ENCODE measurements around the gene HHIPL2.
"Not testable (repeated sequence)": the region's sequence is repeated elsewhere in the genome, so short reads cannot be mapped to it uniquely, and the experiment has no call there.

The HHIPL2 gene

DNA sequence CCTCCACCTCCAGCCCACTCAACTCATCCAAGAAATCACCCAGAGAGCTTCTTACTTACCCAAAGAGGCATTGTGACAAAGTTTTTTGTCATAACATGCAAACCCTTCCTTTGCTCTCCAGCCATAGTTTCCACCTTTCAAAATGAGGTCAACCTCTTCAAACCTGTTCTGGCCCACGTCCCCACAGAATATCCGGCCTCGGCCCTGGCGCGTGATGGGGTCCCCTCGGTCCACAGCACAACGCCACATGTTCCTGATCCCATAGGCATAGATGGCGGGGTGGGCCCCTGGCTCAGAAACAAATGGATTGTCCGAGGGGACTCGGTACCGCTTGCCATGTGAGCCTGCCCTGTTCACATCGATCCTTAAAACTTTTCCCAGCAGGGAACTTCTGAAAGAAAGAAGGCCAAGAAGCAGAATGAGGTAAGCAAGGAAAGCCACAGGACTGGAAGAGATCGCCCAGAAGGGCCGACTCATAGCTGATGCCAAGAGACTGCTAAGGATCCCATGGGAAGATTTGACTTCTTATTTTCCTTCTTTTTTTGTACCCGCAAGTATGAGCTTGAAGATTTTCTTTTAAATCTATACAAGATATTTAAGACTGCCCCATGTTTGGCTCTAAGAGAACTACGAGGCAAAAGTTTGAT, 7.8 kb downstream of the HHIPL2 start:
- no peak for DNase-seq

DNA sequence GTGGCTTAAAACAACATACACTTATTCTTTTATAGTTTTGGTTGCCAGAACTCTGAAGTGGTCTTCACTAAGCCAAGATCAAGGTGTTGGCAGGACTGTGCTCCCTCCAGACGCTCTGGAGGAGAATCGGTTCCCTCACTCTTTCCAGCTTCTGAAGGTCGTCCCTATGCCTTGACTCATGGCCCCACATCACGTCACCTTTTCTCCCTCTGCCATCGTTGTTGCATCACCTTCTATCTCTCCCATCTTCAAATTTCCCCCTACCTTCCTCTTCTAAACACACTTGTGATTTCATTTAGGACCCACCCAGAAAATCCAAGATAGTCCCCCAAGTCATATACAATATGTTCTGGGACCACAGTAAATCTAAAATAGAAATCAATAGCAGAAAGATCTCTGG, 12.4 kb downstream of the HHIPL2 start:
- DNase-seq, result no peak

DNA sequence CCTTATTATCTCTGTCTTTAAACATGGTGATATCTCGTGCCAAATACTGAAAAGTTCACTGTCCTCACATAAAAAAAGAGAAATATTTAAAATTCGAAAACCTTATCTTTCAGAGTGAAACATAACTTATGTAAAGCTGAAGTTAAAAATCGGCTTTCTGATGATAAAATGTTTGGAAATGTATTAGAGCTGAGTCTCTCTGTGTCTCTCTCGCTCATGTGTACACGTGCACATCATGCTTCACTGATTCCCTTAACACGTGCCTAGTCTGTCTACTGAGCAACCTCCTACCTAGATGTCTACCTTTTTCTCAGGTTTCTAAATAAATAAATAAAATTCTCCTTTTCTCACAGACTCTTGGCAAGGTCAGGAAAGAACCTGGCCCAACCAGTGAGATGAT, 17.1 kb downstream of the HHIPL2 start:
- no peak for DNase-seq

DNA sequence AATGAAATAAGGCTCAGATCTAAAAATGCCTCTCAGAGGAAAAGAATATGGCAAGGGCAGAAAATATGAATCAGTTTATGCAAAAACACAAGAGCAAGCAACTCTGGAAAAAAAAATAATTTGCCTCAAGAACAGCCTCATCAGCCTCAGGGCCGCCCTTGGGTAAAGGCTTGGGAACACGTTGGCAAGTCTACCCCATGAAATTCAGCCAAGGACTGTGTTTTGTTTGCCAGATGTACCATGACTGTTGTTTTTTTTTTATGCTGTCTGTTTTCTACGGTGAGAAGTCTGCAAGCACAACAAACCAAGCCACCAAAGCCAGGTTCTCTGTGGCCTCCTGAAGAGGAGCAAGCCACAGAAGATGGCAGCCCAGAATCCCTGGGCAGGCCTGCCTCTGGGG, 18.0 kb downstream of the HHIPL2 start:
- DNase-seq, result no peak

DNA sequence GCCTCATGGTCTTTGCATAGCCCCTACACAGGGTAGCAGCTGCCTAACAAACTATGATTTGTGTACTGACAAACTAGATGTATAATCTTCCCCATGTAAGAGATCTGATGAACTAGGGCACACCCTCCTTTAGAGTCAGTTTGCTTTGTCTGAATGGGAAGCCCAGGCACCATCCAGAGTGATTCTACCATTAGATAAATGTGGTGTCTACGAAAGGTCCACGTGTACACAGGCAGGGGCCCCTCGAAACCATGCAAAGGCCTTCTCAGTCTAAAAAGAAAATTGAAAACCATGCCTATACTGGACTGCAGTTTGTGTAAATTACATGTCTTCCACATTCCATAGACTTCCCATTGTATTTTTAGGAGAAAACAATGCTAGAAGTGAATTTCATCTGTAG, 18.7 kb downstream of the HHIPL2 start:
- DNase-seq, result no peak

DNA sequence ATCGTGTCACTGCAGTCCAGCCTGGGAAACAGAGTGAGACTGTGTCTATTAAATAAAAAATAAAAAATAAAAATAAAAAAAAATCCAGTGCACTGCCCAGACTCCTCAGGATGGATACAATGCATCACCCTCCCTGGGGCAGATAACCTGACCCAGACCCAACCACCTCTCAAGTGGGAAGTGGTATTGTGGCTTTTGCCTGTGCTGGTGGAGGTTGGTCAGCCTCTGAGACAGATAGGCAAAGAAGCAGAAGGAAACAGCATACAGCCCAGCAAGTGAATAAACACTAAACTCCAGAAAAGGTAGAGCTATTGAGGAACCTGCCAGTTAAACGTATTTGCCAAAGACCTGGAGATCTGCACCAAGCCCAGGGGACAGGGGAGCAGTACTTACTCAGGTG, 22.0 kb downstream of the HHIPL2 start:
- DNase-seq, result no peak

DNA sequence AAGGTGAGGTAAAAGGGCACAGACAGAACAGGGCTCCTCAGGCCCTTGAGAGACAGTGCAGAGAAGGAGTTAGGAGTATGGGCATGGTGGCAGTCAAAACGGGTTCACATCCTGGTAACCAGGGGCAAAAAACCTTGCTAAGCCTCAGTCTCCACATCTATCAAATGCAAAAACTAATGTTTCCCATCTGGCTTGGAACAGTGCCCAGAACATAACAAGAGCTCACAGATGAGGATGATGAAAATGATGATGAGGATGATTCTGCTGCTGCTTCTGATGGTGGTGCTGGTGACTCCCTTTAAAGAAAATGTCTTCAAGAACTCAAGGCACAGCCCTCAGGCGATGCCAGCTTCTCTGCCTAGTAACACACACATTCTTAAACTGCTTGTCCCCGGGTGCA, 24.1 kb downstream of the HHIPL2 start:
- DNase-seq, result no peak

DNA sequence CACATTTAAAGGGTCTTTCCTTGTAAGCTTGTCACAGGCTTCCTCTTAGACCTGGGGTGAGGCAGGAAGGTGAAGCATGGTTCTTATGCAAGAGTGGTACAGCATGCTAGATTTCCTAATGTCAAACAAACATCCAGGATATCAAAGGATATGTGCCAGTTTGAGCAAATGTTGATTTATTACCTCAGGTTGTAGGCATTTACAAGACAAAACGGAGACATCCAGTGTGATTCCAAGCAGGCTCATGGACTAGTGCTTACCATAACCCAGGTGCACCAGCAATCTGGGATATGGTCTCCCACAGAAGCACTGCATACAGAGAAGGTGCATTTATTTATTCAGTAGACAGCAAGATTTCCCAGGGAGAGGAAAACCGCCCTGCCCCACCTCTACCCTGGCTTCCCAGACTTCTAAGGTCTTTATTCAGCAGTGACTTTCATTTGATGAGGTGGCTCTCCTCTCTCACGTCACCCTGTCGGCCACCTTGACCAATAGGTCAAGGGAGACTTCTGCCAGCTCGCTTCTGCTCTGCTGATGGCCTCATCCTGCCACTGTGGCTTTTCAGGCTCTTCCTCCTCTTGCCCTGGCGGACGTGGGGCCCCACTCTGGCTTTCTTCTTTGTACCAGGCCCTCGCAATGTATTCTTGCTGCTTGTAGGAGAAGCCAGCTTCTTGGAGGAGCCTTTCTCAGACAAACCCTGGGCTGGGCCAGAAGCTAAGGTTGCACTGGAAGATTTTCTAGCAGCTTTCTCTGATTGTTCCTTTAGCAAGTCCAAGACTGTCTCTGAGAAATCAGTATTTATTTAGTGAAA, 25.6 kb downstream of the HHIPL2 start:
- no peak for DNase-seq

DNA sequence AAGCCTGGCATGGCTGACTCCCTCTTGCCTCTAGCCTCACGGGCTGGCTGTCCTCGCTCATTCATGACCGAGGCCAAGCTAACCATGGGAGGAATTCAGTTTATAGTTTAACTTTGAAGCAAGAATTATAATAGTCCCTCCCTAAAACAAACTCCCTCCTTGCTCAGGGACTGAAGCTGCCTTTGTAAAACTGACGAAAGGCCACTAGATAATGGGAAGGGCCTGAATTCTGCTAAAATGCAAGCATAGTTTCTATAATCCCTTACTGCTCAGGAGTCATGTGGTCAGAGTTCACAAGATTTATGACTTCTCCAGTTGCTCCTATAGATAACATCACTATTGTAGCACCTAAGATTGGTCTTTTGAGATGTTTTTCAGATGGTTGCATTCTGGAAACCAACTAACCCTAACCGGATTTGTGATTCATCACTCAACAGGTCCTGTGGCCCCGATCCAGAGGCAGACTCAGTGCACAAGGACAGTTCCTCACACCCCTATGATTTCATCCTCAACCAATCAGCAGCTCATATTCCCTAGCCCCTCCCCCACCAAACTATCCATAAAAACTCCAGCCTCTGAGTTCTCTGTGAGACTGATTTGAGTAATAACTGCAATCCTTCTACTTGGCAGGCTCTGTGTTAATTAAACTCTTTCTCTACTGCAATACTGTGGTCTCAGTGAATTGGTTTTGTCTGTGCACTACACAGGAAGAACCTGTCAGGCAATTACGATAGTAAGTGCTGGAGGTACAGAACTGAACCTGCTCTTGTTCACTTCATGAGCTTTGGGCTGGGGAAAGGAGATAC, 26.4 kb downstream of the HHIPL2 start:
- DNase-seq, result no peak

DNA sequence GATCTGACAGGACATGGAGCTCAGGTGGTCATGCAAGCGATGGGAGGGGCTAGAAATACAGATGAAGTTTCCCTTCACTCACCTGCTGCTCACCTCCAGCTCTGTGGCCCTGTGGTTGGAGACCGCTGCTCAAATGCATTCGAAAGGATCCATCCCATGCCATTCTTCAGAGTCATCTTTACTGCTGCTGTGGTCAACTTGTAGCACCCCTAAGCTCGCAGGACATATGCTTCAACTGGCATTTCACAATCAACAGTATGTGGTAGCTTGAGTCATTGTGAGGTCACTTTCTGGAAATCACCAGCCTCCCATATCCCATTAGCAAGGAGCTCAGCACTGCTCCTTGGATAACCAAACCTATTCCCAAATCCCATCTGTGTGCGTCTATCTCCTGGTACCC, 58.4 kb downstream of the HHIPL2 start:
- DNase-seq, result not testable (repeated sequence)

DNA sequence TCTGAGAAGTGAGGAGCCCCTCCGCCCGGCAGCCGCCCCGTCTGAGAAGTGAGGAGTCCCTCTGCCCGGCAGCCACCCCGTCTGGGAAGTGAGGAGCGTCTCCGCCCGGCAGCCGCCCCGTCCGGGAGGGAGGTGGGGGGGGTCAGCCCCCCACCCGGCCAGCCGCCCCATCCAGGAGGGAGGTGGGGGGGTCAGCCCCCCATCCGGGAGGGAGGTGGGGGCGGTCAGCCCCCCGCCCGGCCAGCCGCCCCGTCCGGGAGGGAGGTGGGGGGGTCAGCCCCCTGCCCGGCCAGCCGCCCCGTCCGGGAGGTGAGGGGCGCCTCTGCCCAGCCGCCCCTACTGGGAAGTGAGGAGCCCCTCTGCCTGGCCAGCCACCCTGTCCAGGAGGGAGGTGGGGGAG, 60.1 kb downstream of the HHIPL2 start:
- not testable (repeated sequence) for DNase-seq

DNA sequence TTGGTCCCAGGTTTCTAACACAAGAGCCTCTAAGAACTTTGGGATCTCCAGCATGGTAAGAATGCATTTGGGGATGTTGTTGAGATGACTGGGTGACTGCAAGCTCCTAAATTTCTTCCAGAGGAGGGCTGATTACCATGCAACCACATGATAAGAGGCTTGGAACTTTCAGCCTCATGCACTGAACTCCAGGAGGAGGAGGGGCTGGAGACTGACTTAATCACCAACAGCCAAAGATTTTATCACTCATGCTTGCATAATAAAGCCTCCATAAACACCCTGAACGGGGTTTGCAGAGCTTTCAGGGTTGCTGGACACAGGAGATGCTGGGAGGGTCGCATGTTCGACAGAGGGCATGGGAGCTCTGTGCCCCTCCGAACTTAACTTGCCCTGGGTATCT, 63.9 kb downstream of the HHIPL2 start:
- not testable (repeated sequence) for DNase-seq

DNA sequence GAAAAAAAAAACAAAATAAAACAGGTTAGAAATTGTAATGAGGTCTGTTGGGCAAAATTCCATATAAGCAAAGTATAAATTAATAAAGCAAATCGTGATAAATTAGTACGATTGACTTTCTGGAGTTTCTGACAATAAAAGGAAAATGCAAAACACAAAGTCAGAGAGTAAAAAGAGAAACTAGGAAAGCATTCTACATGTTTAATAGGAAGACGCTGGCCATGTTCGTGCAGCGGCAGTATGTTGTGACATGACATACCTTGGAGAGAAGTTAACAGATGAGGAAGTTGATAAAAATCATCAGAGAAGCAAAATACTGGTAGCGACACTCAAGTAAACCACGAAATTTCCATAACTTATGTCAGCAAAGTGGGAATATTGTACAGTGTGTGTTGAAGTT, 68.3 kb downstream of the HHIPL2 start:
- DNase-seq, result not testable (repeated sequence)

DNA sequence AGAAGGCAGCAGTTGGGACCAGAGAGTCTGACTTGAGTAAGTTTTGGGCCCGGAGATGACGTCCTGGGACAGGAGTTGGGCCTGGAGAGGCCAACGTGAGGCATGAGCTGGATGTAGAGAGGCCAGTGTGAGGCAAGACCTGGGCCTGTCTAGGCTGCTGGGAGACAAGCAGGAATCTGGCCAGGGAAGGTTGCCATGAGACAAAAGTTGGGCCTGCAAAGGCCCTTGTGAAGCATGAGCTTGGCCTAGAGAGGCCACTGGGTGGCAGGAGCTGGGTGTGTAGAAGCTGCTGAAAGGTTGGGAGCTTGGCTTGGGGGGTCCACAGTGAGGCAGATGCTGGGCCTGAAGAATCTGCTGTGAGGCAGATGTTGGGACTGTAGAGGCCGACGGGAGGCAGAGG, 71.5 kb downstream of the HHIPL2 start:
- not testable (repeated sequence) for DNase-seq

DNA sequence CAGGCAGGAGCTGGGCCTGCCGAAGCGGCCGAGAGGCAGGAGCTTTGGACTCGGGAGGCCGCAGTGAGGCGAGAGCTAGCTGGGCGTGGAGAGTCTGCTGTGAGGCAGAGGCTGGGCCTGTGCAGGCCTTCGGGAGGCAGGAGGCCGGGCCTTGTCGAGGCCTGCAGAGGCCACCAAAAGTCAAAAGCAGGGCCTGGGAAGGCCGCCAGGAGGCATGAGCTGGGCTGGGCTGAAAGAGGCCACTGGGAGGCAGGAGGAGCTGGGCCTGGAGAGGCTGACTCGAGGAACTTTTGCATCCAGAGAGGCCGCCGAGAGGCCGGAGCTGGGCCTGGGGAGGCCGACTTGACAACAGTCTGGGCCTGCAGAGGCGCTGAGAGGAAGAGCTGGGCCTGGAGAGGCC, 74.2 kb downstream of the HHIPL2 start:
- not testable (repeated sequence) for DNase-seq

DNA sequence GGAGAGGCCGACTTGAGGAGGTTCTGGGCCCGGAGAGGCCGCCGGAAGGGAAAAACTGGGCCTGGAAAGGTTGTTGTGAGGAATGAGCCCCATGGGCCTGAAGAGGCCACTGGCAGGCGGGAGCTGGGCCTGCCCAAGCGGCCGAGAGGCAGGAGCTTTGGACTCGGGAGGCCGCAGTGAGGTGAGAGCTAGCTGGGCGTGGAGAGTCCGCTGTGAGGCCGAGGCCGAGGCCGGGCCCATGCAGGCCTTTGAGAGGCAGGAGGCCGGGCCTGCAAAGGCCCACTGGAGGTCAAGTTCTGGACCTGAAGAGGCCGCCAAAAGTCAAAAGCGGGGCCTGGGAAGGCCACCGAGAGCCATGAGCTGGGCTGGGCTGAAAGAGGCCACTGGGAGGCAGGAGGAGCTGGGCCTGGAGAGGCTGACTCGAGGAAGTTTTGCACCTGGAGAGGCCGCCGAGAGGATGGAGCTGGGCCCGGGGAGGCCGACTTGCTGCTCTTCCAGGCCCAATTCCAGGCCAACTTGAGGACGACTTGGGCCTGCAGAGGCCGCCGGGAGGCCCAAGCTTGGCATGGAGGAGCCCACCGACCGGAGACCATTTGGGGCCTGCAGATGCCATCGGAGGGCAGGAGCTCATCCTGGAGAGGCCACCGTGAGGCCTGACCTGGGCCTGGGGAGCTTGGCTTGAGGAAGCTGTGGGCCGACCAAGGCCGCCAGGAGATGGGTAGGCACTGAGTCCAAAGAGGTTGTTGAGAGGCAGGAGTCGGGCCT, 74.9 kb downstream of the HHIPL2 start:
- not testable (repeated sequence) for DNase-seq

Measured in DMS79 (cell line).